HFF-Myc (cell line): Measurements from ENCODE around the gene ERI3.
A peak's percentile ranks its signal among the peaks of the same experiment; 100 is the strongest.

Source experiments
- DNase-seq: peaks from one replicate; pipeline ENCODE4 v3.0.0-alpha.2; 2011; ENCODE audit warnings: low read depth; ENCODE audit errors: extremely low read depth
- H3K4me3 ChIP-seq: replicated peaks from 2 replicates; pipeline ENCODE4 v1.5.1; 2011; ENCODE audit warnings: low read depth, mild to moderate bottlenecking, control low read depth, low read length
- CTCF ChIP-seq: IDR thresholded peaks from 2 replicates; pipeline ENCODE4 v1.5.1; 2012; ENCODE audit warnings: mild to moderate bottlenecking, low read depth, low read length, control low read depth; ENCODE audit errors: missing control alignments

The ERI3 gene

DNA sequence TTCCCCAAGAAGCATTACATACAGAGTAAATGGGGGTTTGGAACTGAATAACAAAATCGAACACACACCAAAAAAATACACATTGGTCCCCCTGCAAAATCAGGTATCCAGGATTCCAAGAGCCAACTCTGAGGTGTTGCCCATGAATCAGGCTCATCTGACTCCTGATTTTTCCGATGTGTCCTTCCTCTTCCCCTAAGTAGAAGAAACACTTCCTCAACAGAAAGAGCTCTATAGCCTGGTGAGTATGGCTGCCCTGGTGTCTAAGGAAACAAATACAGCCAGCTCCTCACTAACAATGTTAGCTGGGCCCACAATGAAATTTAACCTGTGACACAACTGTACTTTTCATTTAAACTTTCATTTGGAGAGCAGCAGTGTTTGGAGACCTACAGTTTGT lies 33.6 kb downstream of the ERI3 start:
- TF ChIP-seq CTCF, result no peak
- H3K4me3 ChIP-seq, result no peak overlapping the region
- no peak for DNase-seq

GRCh38 chr1:44318097-44319088 lies 36.7 kb downstream of the ERI3 start:
- H3K4me3 ChIP-seq, result no peak overlapping the region
- TF ChIP-seq CTCF, result peak; percentile 84
- DNase-seq, result no peak

- no peak for TF ChIP-seq CTCF
- no peak overlapping the region for H3K4me3 ChIP-seq
- no peak for DNase-seq
Measured at GRCh38 chr1:44316231-44316759, 38.8 kb downstream of the ERI3 start.

GRCh38 chr1:44315521-44315920 lies 39.5 kb downstream of the ERI3 start:
- no peak overlapping the region for H3K4me3 ChIP-seq
- no peak for TF ChIP-seq CTCF
- DNase-seq, result no peak

DNA sequence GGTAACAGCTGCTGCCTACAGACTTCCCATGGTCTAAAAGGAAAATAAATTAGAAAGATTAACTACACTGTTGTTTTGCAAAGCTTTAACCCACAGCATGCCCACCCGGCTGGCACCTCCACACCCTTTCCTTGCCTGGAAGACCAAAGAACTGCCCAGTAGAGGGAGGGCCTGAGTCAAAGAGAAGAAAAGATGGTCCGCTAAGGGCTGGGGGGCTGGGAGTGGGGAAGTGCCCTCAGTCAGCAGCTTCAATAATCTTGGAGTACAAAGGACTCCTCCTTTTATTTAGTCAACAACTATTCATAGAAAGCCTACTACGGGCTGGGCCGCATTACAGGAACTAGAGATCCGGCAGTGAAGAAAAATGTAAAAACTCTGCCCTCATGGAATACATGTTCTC lies 40.6 kb downstream of the ERI3 start:
- H3K4me3 ChIP-seq, result no peak overlapping the region
- TF ChIP-seq CTCF, result peak; percentile 20
- no peak for DNase-seq

GRCh38 chr1:44313265-44313918 lies 41.7 kb downstream of the ERI3 start:
- no peak overlapping the region for H3K4me3 ChIP-seq
- DNase-seq, result no peak
- TF ChIP-seq CTCF, result no peak
